ENCODE results near the gene SF1.

Gene SF1

DNA sequence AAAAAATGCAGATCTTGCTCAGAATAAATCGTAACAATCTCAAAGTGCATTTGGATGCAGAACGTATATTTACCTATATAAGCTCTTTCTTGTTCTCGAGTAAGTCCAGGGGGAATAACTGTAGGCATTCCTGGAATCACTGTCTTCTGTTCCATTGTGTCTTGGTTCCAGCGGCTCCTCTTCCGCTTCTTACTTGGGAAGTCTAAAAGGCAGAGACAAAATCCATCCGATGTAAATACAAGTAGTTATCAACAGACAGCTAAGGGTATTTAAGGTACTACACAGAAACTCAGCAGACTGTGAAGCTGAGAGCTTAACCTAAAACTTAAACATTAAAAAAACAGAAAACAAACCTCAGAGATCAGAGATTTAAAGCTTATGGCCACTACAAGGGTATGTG is 1.9 kb downstream of the SF1 start:
- Histone ChIP-seq H3K36me3 (ENCODE audit: control insufficient read depth, insufficient read depth, low read length, severe bottlenecking) (peaks cover 53% of the 10 kb centered on the region), H3K9me3 (ENCODE audit: control insufficient read depth, low read length) (no peaks in the 10 kb centered on the region), H3K9ac (ENCODE audit: low read length) (peak overlapping the region; percentile 81), H3K4me1 (ENCODE audit: control insufficient read depth, insufficient read depth, low read length) (peaks cover 24% of the 10 kb centered on the region), H3K27me3 (replicated peaks; ENCODE audit: control insufficient read depth, insufficient read depth, low read length) (no peaks in the 10 kb centered on the region), H3K4me3 (ENCODE audit: low read length) (peak overlapping the region; percentile 84)
- DNase-seq (ENCODE audit: low read depth) = no peak

DNA sequence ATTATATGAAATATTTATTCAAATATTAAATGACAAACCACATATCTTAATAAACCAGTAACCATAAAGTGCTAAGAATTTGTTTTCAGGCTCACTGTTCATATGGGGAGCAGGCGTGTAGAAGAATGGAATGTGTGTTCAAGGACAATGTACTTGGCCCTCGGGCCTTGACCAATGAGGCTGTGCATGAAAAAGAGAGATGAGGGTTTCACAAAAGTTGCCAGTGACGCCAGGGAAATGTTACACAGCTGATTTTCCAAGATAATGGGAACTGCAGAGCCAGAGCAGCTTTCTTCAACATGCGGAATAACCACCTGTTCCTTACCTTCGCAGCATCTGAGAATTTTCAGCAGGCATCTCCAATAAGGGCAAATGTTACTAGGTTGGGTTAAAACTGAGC is 4.2 kb downstream of the SF1 start:
- no peaks in the 10 kb centered on the region for H3K9me3 ChIP-seq (ENCODE audit: control insufficient read depth, low read length)
- no peak overlapping the region for H3K9ac ChIP-seq (ENCODE audit: low read length)
- H3K27me3 ChIP-seq (replicated peaks; ENCODE audit: control insufficient read depth, insufficient read depth, low read length) = no peaks in the 10 kb centered on the region
- peaks cover 76% of the 10 kb centered on the region for H3K36me3 ChIP-seq (ENCODE audit: control insufficient read depth, insufficient read depth, low read length, severe bottlenecking)
- peaks cover 18% of the 10 kb centered on the region for H3K4me1 ChIP-seq (ENCODE audit: control insufficient read depth, insufficient read depth, low read length)
- DNase-seq (ENCODE audit: low read depth) = no peak
- no peak overlapping the region for H3K4me3 ChIP-seq (ENCODE audit: low read length)

DNA sequence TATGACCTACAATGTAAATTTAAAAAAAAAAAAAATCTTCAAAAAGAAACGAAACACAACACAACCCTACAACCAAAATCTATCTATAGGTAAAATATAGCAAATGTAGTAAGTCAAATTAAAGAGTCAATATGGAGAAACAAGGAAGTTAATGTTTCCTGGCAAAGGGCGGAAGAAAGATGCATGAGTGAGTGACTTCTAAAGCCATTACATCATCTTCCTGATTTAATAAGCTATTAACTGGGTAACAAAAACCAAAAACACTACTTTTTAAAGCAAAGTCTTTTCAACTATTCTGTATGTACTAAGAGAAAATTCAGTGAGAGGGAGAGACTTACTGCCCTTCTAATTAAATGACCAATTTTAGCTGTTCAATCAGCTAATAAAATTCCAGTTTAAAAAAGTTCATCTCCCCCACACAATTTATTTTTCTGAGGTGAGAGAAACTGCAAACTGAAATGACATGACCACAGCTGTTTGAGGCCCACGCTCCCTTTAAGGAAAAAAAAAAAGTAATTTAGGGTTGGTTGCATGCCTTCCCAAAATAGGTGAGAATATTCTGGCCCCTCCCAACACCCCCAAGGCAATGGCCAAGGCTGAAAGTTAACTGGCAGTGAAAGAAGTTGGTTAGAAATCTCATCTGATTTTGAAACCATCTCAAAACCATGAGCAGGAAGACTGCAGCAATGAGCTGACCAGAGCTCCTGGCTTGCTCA is 5.9 kb downstream of the SF1 start:
- Histone ChIP-seq H3K27me3 (replicated peaks; ENCODE audit: control insufficient read depth, insufficient read depth, low read length) (no peaks in the 10 kb centered on the region), H3K36me3 (ENCODE audit: control insufficient read depth, insufficient read depth, low read length, severe bottlenecking) (peaks cover 92% of the 10 kb centered on the region), H3K9ac (ENCODE audit: low read length) (peak overlapping the region; percentile 16), H3K4me1 (ENCODE audit: control insufficient read depth, insufficient read depth, low read length) (peaks cover 18% of the 10 kb centered on the region), H3K4me3 (ENCODE audit: low read length) (no peak overlapping the region), H3K9me3 (ENCODE audit: control insufficient read depth, low read length) (no peaks in the 10 kb centered on the region)
- no peak for DNase-seq (ENCODE audit: low read depth)

DNA sequence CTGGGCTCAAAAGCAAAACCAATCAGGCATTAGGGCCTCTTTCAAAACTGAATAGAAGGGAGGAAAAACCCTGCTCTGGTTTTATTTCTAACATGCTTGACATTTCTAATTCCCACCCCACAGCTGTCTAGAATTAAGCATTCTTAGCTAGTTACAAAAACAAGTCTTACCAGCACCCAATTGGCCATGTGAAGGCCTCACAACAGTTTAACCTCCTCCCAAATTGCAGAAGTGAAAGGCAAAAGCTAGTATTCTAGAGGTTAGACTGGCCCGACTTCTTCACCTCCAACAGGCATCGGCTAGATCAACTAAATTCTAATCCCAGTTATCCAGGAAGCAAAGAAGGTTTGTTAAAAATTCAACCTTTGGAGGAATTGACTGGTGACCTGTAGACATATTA is 6.5 kb downstream of the SF1 start:
- no peaks in the 10 kb centered on the region for H3K27me3 ChIP-seq (replicated peaks; ENCODE audit: control insufficient read depth, insufficient read depth, low read length)
- H3K9me3 ChIP-seq (ENCODE audit: control insufficient read depth, low read length) = no peaks in the 10 kb centered on the region
- peak overlapping the region; percentile 16 for H3K9ac ChIP-seq (ENCODE audit: low read length)
- no peak for DNase-seq (ENCODE audit: low read depth)
- H3K4me3 ChIP-seq (ENCODE audit: low read length) = no peak overlapping the region
- peaks cover 15% of the 10 kb centered on the region for H3K4me1 ChIP-seq (ENCODE audit: control insufficient read depth, insufficient read depth, low read length)
- H3K36me3 ChIP-seq (ENCODE audit: control insufficient read depth, insufficient read depth, low read length, severe bottlenecking) = peaks cover 98% of the 10 kb centered on the region

DNA sequence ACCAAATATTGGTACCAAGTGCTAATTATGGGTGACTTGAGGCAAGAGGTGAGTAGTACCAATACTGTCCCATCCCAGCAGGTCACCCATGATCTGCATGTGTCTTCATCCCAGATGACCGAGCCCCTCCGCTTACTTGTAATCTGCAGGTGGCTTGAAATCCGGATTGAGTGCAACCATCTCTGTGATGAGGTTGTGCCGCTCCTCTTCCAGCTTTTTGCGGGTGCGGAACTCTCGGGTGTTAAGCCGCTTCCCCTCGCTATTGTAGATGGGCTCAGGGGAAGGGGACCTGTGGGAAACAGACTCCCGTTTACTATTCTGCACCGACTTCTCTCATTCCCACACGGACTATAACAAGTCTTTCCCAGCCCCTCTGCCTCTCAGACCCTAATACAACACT is 8.2 kb downstream of the SF1 start:
- H3K4me3 ChIP-seq (ENCODE audit: low read length) = no peak overlapping the region
- no peaks in the 10 kb centered on the region for H3K9me3 ChIP-seq (ENCODE audit: control insufficient read depth, low read length)
- DNase-seq (ENCODE audit: low read depth) = no peak
- no peaks in the 10 kb centered on the region for H3K27me3 ChIP-seq (replicated peaks; ENCODE audit: control insufficient read depth, insufficient read depth, low read length)
- peaks cover 93% of the 10 kb centered on the region for H3K36me3 ChIP-seq (ENCODE audit: control insufficient read depth, insufficient read depth, low read length, severe bottlenecking)
- H3K4me1 ChIP-seq (ENCODE audit: control insufficient read depth, insufficient read depth, low read length) = peaks cover 5% of the 10 kb centered on the region
- peak overlapping the region; percentile 14 for H3K9ac ChIP-seq (ENCODE audit: low read length)

DNA sequence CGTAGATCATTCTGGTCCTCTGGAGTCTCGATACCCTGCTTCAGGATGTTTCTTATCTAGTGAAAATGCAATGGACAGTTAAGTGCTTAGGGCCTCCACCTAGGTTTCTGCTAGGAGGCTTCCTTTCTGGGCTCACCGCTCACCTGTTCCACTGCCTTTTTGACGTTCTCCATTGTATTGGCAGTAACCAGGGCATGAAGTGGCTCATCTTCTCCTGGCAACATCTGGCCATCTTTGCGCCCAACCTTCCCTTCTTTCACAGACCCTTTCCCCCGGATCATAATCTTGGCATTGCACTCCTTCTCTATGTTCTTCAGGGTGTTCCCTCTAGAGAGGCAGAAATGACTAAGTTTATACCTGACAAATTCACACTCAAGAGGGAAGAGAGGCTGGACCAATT is 9.1 kb downstream of the SF1 start:
- Histone ChIP-seq H3K36me3 (ENCODE audit: control insufficient read depth, insufficient read depth, low read length, severe bottlenecking) (peaks cover 94% of the 10 kb centered on the region), H3K9ac (ENCODE audit: low read length) (no peak overlapping the region), H3K4me3 (ENCODE audit: low read length) (no peak overlapping the region), H3K27me3 (replicated peaks; ENCODE audit: control insufficient read depth, insufficient read depth, low read length) (no peaks in the 10 kb centered on the region), H3K9me3 (ENCODE audit: control insufficient read depth, low read length) (no peaks in the 10 kb centered on the region), H3K4me1 (ENCODE audit: control insufficient read depth, insufficient read depth, low read length) (peaks cover 5% of the 10 kb centered on the region)
- no peak for DNase-seq (ENCODE audit: low read depth)

DNA sequence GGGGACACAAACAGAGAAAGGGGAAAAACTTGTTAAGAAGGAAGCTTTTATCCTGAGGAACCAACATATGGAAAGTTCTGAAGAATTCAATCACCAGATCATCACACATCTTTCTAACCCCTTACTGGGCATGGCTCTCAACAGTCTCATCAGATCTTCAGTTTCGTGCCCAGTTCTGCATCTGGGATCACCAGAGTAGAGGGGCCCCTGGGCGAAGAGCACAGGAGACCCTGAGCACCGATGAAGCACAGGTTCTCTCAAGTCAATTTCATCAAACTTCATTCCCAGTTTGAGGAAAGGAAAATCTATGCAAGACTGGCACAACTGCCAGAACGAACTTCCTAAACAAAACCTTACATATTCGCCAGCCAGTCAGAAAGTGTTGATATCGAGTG is 10.0 kb downstream of the SF1 start:
- Histone ChIP-seq H3K4me1 (ENCODE audit: control insufficient read depth, insufficient read depth, low read length) (peaks cover 15% of the 10 kb centered on the region), H3K4me3 (ENCODE audit: low read length) (no peak overlapping the region), H3K36me3 (ENCODE audit: control insufficient read depth, insufficient read depth, low read length, severe bottlenecking) (peaks cover 94% of the 10 kb centered on the region), H3K9ac (ENCODE audit: low read length) (no peak overlapping the region), H3K9me3 (ENCODE audit: control insufficient read depth, low read length) (no peaks in the 10 kb centered on the region), H3K27me3 (replicated peaks; ENCODE audit: control insufficient read depth, insufficient read depth, low read length) (no peaks in the 10 kb centered on the region)
- DNase-seq (ENCODE audit: low read depth) = no peak

DNA sequence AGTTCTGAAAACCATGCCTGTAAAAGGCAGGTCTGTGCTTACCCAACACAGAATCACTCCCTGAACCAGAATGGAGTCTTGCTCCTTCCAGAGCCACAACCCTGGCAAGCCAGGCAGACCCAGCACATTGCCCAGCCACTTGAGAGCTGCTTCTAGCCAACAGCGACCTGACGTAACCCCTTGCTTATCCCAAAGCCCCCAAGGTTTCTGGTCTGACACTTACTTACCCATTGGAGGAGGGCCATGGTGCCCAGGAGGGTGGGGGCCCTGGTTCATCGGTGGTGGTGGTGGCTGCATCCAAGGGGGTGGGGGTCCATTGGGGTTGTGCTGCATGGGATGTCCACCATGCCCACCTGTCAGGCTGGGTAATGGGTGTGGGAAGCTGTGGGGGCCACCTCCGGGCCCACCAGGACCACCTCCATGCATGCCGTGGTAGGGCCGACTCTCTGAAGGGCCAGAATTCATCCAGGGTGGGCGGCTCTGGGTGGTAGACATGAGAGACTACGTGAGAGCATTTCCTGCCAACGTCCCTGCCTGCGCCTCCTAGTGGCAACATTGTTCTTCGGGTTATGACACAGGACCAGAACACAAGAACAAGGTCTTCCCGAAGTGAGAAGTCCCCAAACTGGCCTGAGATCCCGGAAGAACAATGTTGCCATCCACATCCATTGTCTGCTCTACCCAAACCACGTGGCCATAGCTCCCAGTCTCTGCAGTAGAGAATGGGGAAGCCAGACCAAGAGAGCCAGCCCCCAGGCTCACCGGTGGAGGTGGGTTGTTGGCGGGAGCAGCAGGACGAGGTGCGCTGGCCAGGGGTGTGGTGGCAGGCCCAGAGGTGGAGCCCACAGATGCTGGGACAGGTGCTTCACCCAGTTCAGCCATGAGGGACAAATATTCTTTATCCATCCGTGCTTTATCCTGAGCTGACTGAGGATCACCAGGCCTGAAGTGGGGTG is 10.7 kb downstream of the SF1 start:
- no peaks in the 10 kb centered on the region for H3K27me3 ChIP-seq (replicated peaks; ENCODE audit: control insufficient read depth, insufficient read depth, low read length)
- no peak overlapping the region for H3K4me3 ChIP-seq (ENCODE audit: low read length)
- peaks cover 94% of the 10 kb centered on the region for H3K36me3 ChIP-seq (ENCODE audit: control insufficient read depth, insufficient read depth, low read length, severe bottlenecking)
- H3K4me1 ChIP-seq (ENCODE audit: control insufficient read depth, insufficient read depth, low read length) = peaks cover 18% of the 10 kb centered on the region
- H3K9ac ChIP-seq (ENCODE audit: low read length) = no peak overlapping the region
- H3K9me3 ChIP-seq (ENCODE audit: control insufficient read depth, low read length) = no peaks in the 10 kb centered on the region
- DNase-seq (ENCODE audit: low read depth) = peak; percentile 82

DNA sequence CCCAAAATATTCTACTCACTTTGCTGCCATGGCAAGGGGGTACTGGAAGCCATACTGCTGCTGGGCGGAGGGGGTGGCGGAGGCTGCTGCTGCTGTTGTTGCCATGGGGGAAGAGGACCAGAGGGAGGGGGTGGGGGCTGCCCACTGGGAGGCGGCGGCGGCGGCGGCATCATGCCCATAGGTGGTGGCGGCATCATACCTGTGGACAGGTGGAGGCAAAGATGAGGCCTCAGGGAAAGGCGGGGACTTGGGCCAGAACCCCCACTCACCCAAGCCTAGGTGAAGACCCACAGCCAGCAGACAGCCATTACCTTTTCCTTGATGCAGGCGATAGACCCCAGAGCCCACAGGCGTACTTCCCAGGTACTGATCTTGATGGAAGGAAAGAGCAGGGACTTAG is 11.5 kb downstream of the SF1 start:
- H3K9me3 ChIP-seq (ENCODE audit: control insufficient read depth, low read length) = no peaks in the 10 kb centered on the region
- no peak overlapping the region for H3K4me3 ChIP-seq (ENCODE audit: low read length)
- H3K4me1 ChIP-seq (ENCODE audit: control insufficient read depth, insufficient read depth, low read length) = peaks cover 22% of the 10 kb centered on the region
- no peak overlapping the region for H3K9ac ChIP-seq (ENCODE audit: low read length)
- no peaks in the 10 kb centered on the region for H3K27me3 ChIP-seq (replicated peaks; ENCODE audit: control insufficient read depth, insufficient read depth, low read length)
- H3K36me3 ChIP-seq (ENCODE audit: control insufficient read depth, insufficient read depth, low read length, severe bottlenecking) = peaks cover 87% of the 10 kb centered on the region
- DNase-seq (ENCODE audit: low read depth) = no peak

DNA sequence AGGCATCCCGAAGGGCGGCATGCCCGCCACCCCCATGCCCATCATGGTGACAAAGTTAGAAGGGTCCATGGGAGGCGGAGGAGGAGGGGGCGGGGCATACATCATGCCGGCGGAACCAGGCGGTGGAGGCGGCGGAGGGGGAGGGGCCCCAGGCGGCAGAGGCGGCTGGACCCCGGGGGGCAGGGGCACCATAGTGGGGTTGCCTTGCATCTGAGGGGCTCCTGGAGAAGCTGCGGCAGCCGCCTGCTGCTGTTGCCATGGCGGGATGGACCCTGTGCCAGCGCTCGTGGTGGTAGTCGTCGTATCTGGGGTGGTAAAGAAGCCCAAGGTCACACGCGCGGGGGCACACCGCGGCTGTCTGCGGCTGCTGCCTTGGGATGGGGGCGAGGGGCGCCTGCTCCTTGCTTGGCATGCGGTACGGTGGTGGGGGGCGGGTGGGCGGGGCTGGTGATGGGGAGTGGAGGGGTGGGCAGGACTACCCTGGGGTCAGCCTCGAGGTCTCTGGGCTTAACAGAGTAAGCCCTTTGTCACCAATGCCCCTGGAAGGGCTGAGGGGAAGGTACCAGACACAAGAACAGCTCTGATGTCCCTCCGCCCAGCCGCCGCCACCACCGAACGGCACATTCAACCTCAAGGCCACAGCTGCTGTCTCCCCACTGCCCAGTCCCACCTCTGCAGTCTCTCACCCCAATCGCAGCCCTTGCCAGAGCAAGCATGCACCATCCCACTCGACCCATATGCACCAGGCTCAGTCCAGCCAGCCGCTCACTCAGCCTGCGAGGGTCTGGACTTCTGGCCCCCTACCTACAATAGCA is 12.3 kb downstream of the SF1 start:
- Histone ChIP-seq H3K4me3 (ENCODE audit: low read length) (no peak overlapping the region), H3K9me3 (ENCODE audit: control insufficient read depth, low read length) (no peaks in the 10 kb centered on the region), H3K36me3 (ENCODE audit: control insufficient read depth, insufficient read depth, low read length, severe bottlenecking) (peaks cover 79% of the 10 kb centered on the region), H3K4me1 (ENCODE audit: control insufficient read depth, insufficient read depth, low read length) (peaks cover 26% of the 10 kb centered on the region), H3K9ac (ENCODE audit: low read length) (no peak overlapping the region), H3K27me3 (replicated peaks; ENCODE audit: control insufficient read depth, insufficient read depth, low read length) (no peaks in the 10 kb centered on the region)
- DNase-seq (ENCODE audit: low read depth) = no peak

DNA sequence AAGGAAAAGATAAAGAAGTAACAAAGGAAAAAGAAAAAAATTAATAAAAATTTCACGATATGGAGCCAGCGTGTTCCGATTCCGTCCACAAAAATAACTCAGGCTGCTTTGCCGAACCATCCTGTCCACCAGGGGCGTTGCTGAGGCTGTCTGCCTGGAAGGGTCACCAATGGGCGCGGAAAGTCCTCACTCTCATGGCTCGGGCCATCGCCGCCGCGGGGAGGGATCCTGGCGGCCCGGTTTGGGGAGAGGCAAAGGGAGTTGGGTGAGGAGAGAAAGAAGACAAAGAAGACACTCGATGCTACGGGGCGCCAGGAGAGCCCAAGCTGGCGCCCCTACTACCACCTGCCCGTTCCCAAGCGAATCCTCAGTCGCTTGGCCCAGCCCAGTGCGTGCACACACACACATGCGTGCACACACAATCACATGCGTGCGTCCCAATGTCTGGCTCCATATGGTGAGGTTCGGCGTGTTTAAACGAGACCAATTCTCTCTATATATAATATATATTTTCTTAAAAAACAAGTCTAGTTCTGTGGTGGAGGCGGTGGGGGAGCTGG is 13.0 kb downstream of the SF1 start:
- Histone ChIP-seq H3K9me3 (ENCODE audit: control insufficient read depth, low read length) (no peaks in the 10 kb centered on the region), H3K4me1 (ENCODE audit: control insufficient read depth, insufficient read depth, low read length) (peaks cover 33% of the 10 kb centered on the region), H3K9ac (ENCODE audit: low read length) (no peak overlapping the region), H3K36me3 (ENCODE audit: control insufficient read depth, insufficient read depth, low read length, severe bottlenecking) (peaks cover 72% of the 10 kb centered on the region), H3K4me3 (ENCODE audit: low read length) (no peak overlapping the region), H3K27me3 (replicated peaks; ENCODE audit: control insufficient read depth, insufficient read depth, low read length) (no peaks in the 10 kb centered on the region)
- no peak for DNase-seq (ENCODE audit: low read depth)

Data from adipocyte (in vitro differentiated cells).